Endodermal cell (in vitro differentiated cells): ENCODE measurements around the gene EYA3. TPM values are rescaled to one million over a fixed set of nuclear protein-coding genes. Genes with fewer than 3 reads are reported as not detected.

ENCODE experiments used
- DNase-seq: peaks from one replicate; pipeline ENCODE4 v3.0.0-alpha.2; 2017
- H3K27ac ChIP-seq: 2 replicates; pipeline ENCODE4 v1.5.1; 2013; ENCODE audit warnings: mild to moderate bottlenecking, low read depth, low read length, moderate library complexity
- H3K27me3 ChIP-seq: 2 replicates; pipeline ENCODE4 v1.6.1; 2013; ENCODE audit warnings: mild to moderate bottlenecking, low read length, moderate library complexity; ENCODE audit not compliant: insufficient read depth, control insufficient read depth, poor library complexity, severe bottlenecking
- H3K36me3 ChIP-seq: 2 replicates; pipeline ENCODE4 v1.7.0; 2013; ENCODE audit warnings: mild to moderate bottlenecking, low read length, moderate library complexity; ENCODE audit not compliant: control insufficient read depth, insufficient read depth
- H3K4me1 ChIP-seq: one replicate; pipeline ENCODE4 v1.7.0; 2013; ENCODE audit warnings: low read length; ENCODE audit not compliant: control insufficient read depth, insufficient read depth
- H3K4me3 ChIP-seq: 2 replicates; pipeline ENCODE4 v1.5.1; 2013; ENCODE audit warnings: mild to moderate bottlenecking, low read length, moderate library complexity
- H3K9ac ChIP-seq: 2 replicates; pipeline ENCODE4 v1.6.1; 2013; ENCODE audit warnings: mild to moderate bottlenecking, low read length, moderate library complexity; ENCODE audit not compliant: poor library complexity, severe bottlenecking; ENCODE audit errors: extremely low read depth
- H3K9me3 ChIP-seq: 2 replicates; pipeline ENCODE4 v1.6.1; 2013; ENCODE audit warnings: mild to moderate bottlenecking, low read length, moderate library complexity; ENCODE audit not compliant: control insufficient read depth
- H3K27ac Mint-ChIP-seq: 2 replicates; pipeline ENCODE4 v1.8.0; 2020; ENCODE audit warnings: mixed read lengths
- H3K27me3 Mint-ChIP-seq: 2 replicates; pipeline ENCODE4 v1.8.0; 2021; ENCODE audit warnings: mild to moderate bottlenecking, mixed read lengths; ENCODE audit not compliant: insufficient read depth
- H3K36me3 Mint-ChIP-seq: 2 replicates; pipeline ENCODE4 v1.8.0; 2020; ENCODE audit warnings: low read depth, mixed read lengths
- H3K4me1 Mint-ChIP-seq: 2 replicates; pipeline ENCODE4 v1.8.0; 2020; ENCODE audit warnings: mixed read lengths
- H3K4me3 Mint-ChIP-seq: 2 replicates; pipeline ENCODE4 v1.8.0; 2020; ENCODE audit warnings: mild to moderate bottlenecking, moderate library complexity, mixed read lengths
- H3K9me3 Mint-ChIP-seq: 2 replicates; pipeline ENCODE4 v1.8.0; 2020; ENCODE audit warnings: mild to moderate bottlenecking, mixed read lengths
- CTCF ChIP-seq: fragments of 200-600 bp; sonication (generic); conservative IDR thresholded peaks from 2 replicates; pipeline ENCODE4 v1.5.0; 2021; ENCODE audit warnings: antibody characterized with exemption, mild to moderate bottlenecking
- WGBS, 2 experiments: methylation state at CpG; one replicate each; pipeline versions ENCODE4 v1.1.5 to v1.1.7; 2013; ENCODE audit warnings: missing lambda C conversion rate in 2 of 2, mixed read lengths in 1 of 2; ENCODE audit not compliant: insufficient coverage in 1 of 2, insufficient read length in 1 of 2; 5-methylcytosine and 5-hydroxymethylcytosine counted together
- total RNA-seq, 2 donors: library from RNA; stranded (reverse); fragmentation: NEBNext Ultra II Directional in 1 of 2; extraction: Animal tissue kit (Norgen Biotek cat#: 25700) in 1 of 2; gene quantifications; 2 replicates in 1 of 2; 3 replicates in 1 of 2; pipeline ENCODE4 v1.2.1, GENCODE V29; 2021

Gene EYA3
- total RNA-seq, 2 donors from 2014 or later = 29.3 to 32.8 TPM

GRCh38 chr1:27994060-27994459 lies 94.3 kb downstream of the EYA3 start:
- 90% methylated on average over 1 of the region's 1 CpG; no CpG with 5 or more reads in 1 of the 2 experiments for WGBS, 2 experiments
- H3K9me3 ChIP-seq = no peaks in the 10 kb centered on the region
- no peak overlapping the region for H3K27ac Mint-ChIP-seq
- no peak overlapping the region for H3K27ac ChIP-seq
- no peaks in the 10 kb centered on the region for H3K27me3 Mint-ChIP-seq
- no peak overlapping the region for H3K4me3 Mint-ChIP-seq
- H3K9ac ChIP-seq = no peak overlapping the region
- TF ChIP-seq CTCF = no peak
- H3K36me3 ChIP-seq = peaks cover 75% of the 10 kb centered on the region
- no peaks in the 10 kb centered on the region for H3K4me1 ChIP-seq
- no peak overlapping the region for H3K4me3 ChIP-seq
- no peaks in the 10 kb centered on the region for H3K9me3 Mint-ChIP-seq
- H3K4me1 Mint-ChIP-seq = no peaks in the 10 kb centered on the region
- H3K36me3 Mint-ChIP-seq = peaks cover 67% of the 10 kb centered on the region
- no peak for DNase-seq
- no peaks in the 10 kb centered on the region for H3K27me3 ChIP-seq

GRCh38 chr1:27993241-27993640 lies 95.2 kb downstream of the EYA3 start:
- DNase-seq = no peak
- no peaks in the 10 kb centered on the region for H3K9me3 Mint-ChIP-seq
- no peak overlapping the region for H3K4me3 Mint-ChIP-seq
- no peak overlapping the region for H3K27ac Mint-ChIP-seq
- no peaks in the 10 kb centered on the region for H3K27me3 ChIP-seq
- H3K27me3 Mint-ChIP-seq = no peaks in the 10 kb centered on the region
- H3K36me3 Mint-ChIP-seq = peaks cover 71% of the 10 kb centered on the region
- no peaks in the 10 kb centered on the region for H3K4me1 ChIP-seq
- H3K36me3 ChIP-seq = peaks cover 78% of the 10 kb centered on the region
- H3K9ac ChIP-seq = no peak overlapping the region
- no peaks in the 10 kb centered on the region for H3K9me3 ChIP-seq
- WGBS, 2 experiments = 94% methylated on average over 3 of the region's 3 CpGs; no CpG with 5 or more reads in 1 of the 2 experiments
- no peaks in the 10 kb centered on the region for H3K4me1 Mint-ChIP-seq
- no peak overlapping the region for H3K4me3 ChIP-seq
- no peak overlapping the region for H3K27ac ChIP-seq
- TF ChIP-seq CTCF = no peak

GRCh38 chr1:27992276-27992675 lies 96.1 kb downstream of the EYA3 start:
- TF ChIP-seq CTCF = no peak
- Histone ChIP-seq H3K27me3 (no peaks in the 10 kb centered on the region), H3K27ac (no peak overlapping the region), H3K9me3 (no peaks in the 10 kb centered on the region), H3K4me3 (no peak overlapping the region), H3K36me3 (peaks cover 78% of the 10 kb centered on the region), H3K9ac (no peak overlapping the region), H3K4me1 (no peaks in the 10 kb centered on the region)
- Mint-ChIP-seq H3K4me3 (no peak overlapping the region), H3K9me3 (no peaks in the 10 kb centered on the region), H3K27me3 (no peaks in the 10 kb centered on the region), H3K27ac (no peak overlapping the region), H3K4me1 (no peaks in the 10 kb centered on the region), H3K36me3 (peaks cover 70% of the 10 kb centered on the region)
- DNase-seq = no peak
- WGBS, 2 experiments = 95 to 100% methylated on average over 6 of the region's 6 CpGs
